HepG2 (cell line): ENCODE results near the gene SP8. TPM values are rescaled to one million over a fixed set of nuclear protein-coding genes. Genes with fewer than 3 reads are reported as not detected.

Experiments used
- AKNA ChIP-seq: sonication (generic); formaldehyde crosslinking; IDR thresholded peaks from 2 replicates; pipeline ENCODE4 v1.4.0; 2020; ENCODE audit warnings: missing genetic modification reagents, borderline replicate concordance
- CHD2 ChIP-seq: IDR thresholded peaks from 2 replicates; pipeline ENCODE4 v1.6.1; 2011; ENCODE audit warnings: low read depth, low read length, improper control_type of control experiment
- E2F2 ChIP-seq: sonication (generic); formaldehyde crosslinking; IDR thresholded peaks from 2 replicates; pipeline ENCODE4 v1.4.0; 2020; ENCODE audit warnings: missing genetic modification reagents, borderline replicate concordance
- FOXK1 ChIP-seq: sonication (generic); formaldehyde crosslinking; IDR thresholded peaks from 2 replicates; pipeline ENCODE4 v1.4.0; 2020; ENCODE audit warnings: low read depth, missing genetic modification reagents, borderline replicate concordance
- HOXA5 ChIP-seq: sonication (generic); formaldehyde crosslinking; IDR thresholded peaks from 2 replicates; pipeline ENCODE4 v1.4.0; 2020; ENCODE audit warnings: missing genetic modification reagents
- ISL2 ChIP-seq: sonication (generic); formaldehyde crosslinking; IDR thresholded peaks from 2 replicates; pipeline ENCODE4 v1.5.0; 2020; ENCODE audit warnings: missing genetic modification reagents
- NKX3-1 ChIP-seq: sonication (generic); formaldehyde crosslinking; IDR thresholded peaks from 2 replicates; pipeline ENCODE4 v1.5.0; 2020; ENCODE audit warnings: missing genetic modification reagents
- NPAS2 ChIP-seq: sonication (generic); formaldehyde crosslinking; IDR thresholded peaks from 2 replicates; pipeline ENCODE4 v1.8.0; 2022; ENCODE audit warnings: mild to moderate bottlenecking, missing genetic modification reagents, borderline replicate concordance
- PREB ChIP-seq: sonication (generic); formaldehyde crosslinking; IDR thresholded peaks from 2 replicates; pipeline ENCODE4 v1.4.0; 2020; ENCODE audit warnings: missing genetic modification reagents
- RFXAP ChIP-seq: sonication (generic); formaldehyde crosslinking; IDR thresholded peaks from 2 replicates; pipeline ENCODE4 v1.4.0; 2020; ENCODE audit warnings: missing genetic modification reagents, borderline replicate concordance
- SMARCE1 ChIP-seq: fragments of 450-650 bp; IDR thresholded peaks from 2 replicates; pipeline ENCODE4 v1.6.1; 2017; ENCODE audit warnings: borderline replicate concordance
- TBX3 ChIP-seq: fragments of 450-650 bp; IDR thresholded peaks from 2 replicates; pipeline ENCODE4 v1.6.1; 2017; ENCODE audit warnings: antibody characterized with exemption, mild to moderate bottlenecking, inconsistent platforms, borderline replicate concordance
- TCF12 ChIP-seq, 2 experiments: fragments of 450-650 bp in 1 of 2; sonication (generic) in 1 of 2; formaldehyde crosslinking in 1 of 2; IDR thresholded peaks; 2 replicates each; pipeline versions ENCODE4 v1.6.1 to v1.8.0; 2017 to 2022; ENCODE audit warnings: antibody characterized with exemption in 1 of 2, mild to moderate bottlenecking in 1 of 2, missing genetic modification reagents in 1 of 2, moderate library complexity in 1 of 2
- ZBTB44 ChIP-seq: sonication (generic); formaldehyde crosslinking; IDR thresholded peaks from 2 replicates; pipeline ENCODE4 v1.4.0; 2020; ENCODE audit warnings: missing genetic modification reagents
- ZBTB7B ChIP-seq: sonication (generic); formaldehyde crosslinking; IDR thresholded peaks from 2 replicates; pipeline ENCODE4 v1.4.0; 2020; ENCODE audit warnings: missing genetic modification reagents
- ZKSCAN8 ChIP-seq: IDR thresholded peaks from 2 replicates; pipeline ENCODE4 v1.6.1; 2016; ENCODE audit warnings: borderline replicate concordance, missing genetic modification reagents, missing compliant biosample characterization
- ZNF12 ChIP-seq: sonication (generic); formaldehyde crosslinking; IDR thresholded peaks from 2 replicates; pipeline ENCODE4 v1.5.0; 2020; ENCODE audit warnings: missing genetic modification reagents
- ZNF232 ChIP-seq: sonication (generic); formaldehyde crosslinking; IDR thresholded peaks from 2 replicates; pipeline ENCODE4 v1.4.0; 2020; ENCODE audit warnings: missing genetic modification reagents, borderline replicate concordance
- ZNF549 ChIP-seq: sonication (generic); formaldehyde crosslinking; IDR thresholded peaks from 2 replicates; pipeline ENCODE4 v1.5.0; 2020; ENCODE audit warnings: missing genetic modification reagents
- ZSCAN30 ChIP-seq: sonication (generic); formaldehyde crosslinking; IDR thresholded peaks from 2 replicates; pipeline ENCODE4 v1.5.0; 2020; ENCODE audit warnings: mild to moderate bottlenecking, missing genetic modification reagents
- polyA plus RNA-seq, 8 experiments: library from polyadenylated mRNA; depleted of rRNA in 3 of 8; stranded (reverse) in 7 of 8; unstranded in 1 of 8; fragments of >200 nt; fragmentation: Illumina TruSeq in 4 of 8; extraction: Trizol in 4 of 8; gene quantifications; 2 replicates each; pipeline versions ENCODE4 v1.2.1 to v1.2.3, GENCODE V29; 2011 to 2016; ENCODE audit warnings: low read depth in 4 of 8, missing spikeins in 1 of 8, mixed read lengths in 1 of 8; ENCODE audit not compliant: insufficient read depth in 1 of 8
- total RNA-seq, 5 experiments: library from RNA; depleted of rRNA; stranded (reverse); fragments of >200 nt; fragmentation: Illumina TruSeq; extraction: Trizol; gene quantifications; 2 replicates each; pipeline ENCODE4 v1.2.3, GENCODE V29; 2016; ENCODE audit warnings: low read depth in 1 of 5

The SP8 gene
- total and polyA plus RNA-seq, 2 of the 13 experiments (the other 11 are each of a cell fraction or from before 2014, with no cell fraction given), result not detected

GRCh38 chr7:20737840-20738448, 48.7 kb downstream of the SP8 start (continued):
- TF ChIP-seq PREB (CRISPR knock-in tag) (no peak), RFXAP (no peak), ZKSCAN8 (0 out of 2 replicates have a peak, but pooled peaks have one; percentile 26), NPAS2 (no peak), CHD2 (no peak), ZBTB7B (CRISPR knock-in tag) (no peak), SMARCE1 (no peak), ZBTB44 (CRISPR knock-in tag) (no peak), FOXK1 (CRISPR knock-in tag) (peak; percentile 62; the same call in 1 of the 2 replicates), E2F2 (CRISPR knock-in tag) (no peak), HOXA5 (no peak), ZNF12 (CRISPR knock-in tag) (peak; percentile 22; the same call in 1 of the 2 replicates), TCF12 (IDR thresholded peaks at IDR 0.05) (no peak), TCF12 (CRISPR knock-in tag; IDR thresholded peaks at IDR 0.05) (no peak), AKNA (CRISPR knock-in tag) (no peak), ZNF232 (CRISPR knock-in tag) (no peak), ZSCAN30 (CRISPR knock-in tag) (no peak), ISL2 (peak; percentile 82), TBX3 (no peak), ZNF549 (CRISPR knock-in tag) (no peak), NKX3-1 (no peak)
